HEK293 (cell line): ENCODE measurements around the gene PACRG.

Experiments
- CTCF ChIA-PET: fragments of 350-600 bp; formaldehyde crosslinking; extraction: SDS; loops from one replicate; lab custom pipeline; 2021; ENCODE audit warnings: antibody characterized with exemption; lab: Yijun Ruan, JAX
- POLR2A ChIA-PET: fragments of 300-600 bp; formaldehyde crosslinking; extraction: SDS; loops from one replicate; lab custom pipeline; 2020; ENCODE audit warnings: antibody characterized with exemption, inconsistent platforms; lab: Yijun Ruan, JAX
- H3K27ac ChIP-seq: fragments of 200-500 bp; sonication (Bioruptor generic); 2 replicates; pipeline ENCODE4 v1.5.1; 2014; ENCODE audit warnings: low read depth, low read length, control low read depth, inconsistent platforms; ENCODE audit errors: extremely low read depth
- H3K36me3 ChIP-seq, 2 experiments: fragments of 200-500 bp in 1 of 2; sonication (Bioruptor generic) in 1 of 2; 1 replicate in 1 of 2; 2 replicates in 1 of 2; pipeline ENCODE4 v1.5.1; 2014 to 2017; ENCODE audit warnings: inconsistent platforms in 2 of 2, low read length in 2 of 2; ENCODE audit not compliant: control insufficient read depth in 2 of 2, insufficient read depth in 1 of 2
- H3K4me1 ChIP-seq: fragments of 200-500 bp; sonication (Bioruptor generic); 2 replicates; pipeline ENCODE4 v1.5.1; 2014; ENCODE audit warnings: mild to moderate bottlenecking, low read length, inconsistent platforms; ENCODE audit not compliant: control insufficient read depth, insufficient read depth
- H3K4me3 ChIP-seq: 2 replicates; pipeline ENCODE4 v1.5.1; 2011; ENCODE audit warnings: low read depth, mild to moderate bottlenecking, control low read depth, low read length, moderate library complexity
- H3K9me3 ChIP-seq: fragments of 200-500 bp; sonication (Bioruptor generic); 2 replicates; pipeline ENCODE4 v1.5.1; 2014; ENCODE audit warnings: low read depth, low read length, inconsistent platforms; ENCODE audit not compliant: control insufficient read depth, insufficient read depth
- KLF1 ChIP-seq: fragments of 450-650 bp; formaldehyde crosslinking; IDR thresholded peaks from 2 replicates; pipeline ENCODE4 v1.5.1; 2016; ENCODE audit warnings: missing biosample characterization, missing genetic modification characterization
- KLF10 ChIP-seq: fragments of 450-650 bp; IDR thresholded peaks from 2 replicates; pipeline ENCODE4 v1.5.1; 2018; ENCODE audit warnings: missing biosample characterization, mild to moderate bottlenecking, missing genetic modification characterization
- MYNN ChIP-seq: fragments of 450-650 bp; formaldehyde crosslinking; IDR thresholded peaks from 2 replicates; pipeline ENCODE4 v1.5.1; 2016; ENCODE audit warnings: missing biosample characterization, missing genetic modification characterization, borderline replicate concordance
- OVOL3 ChIP-seq: fragments of 450-650 bp; formaldehyde crosslinking; IDR thresholded peaks from 2 replicates; pipeline ENCODE4 v1.5.1; 2016; ENCODE audit warnings: missing biosample characterization, missing genetic modification characterization
- SETDB1 ChIP-seq: IDR thresholded peaks from one replicate; pipeline ENCODE4 v1.6.1; 2017; ENCODE audit warnings: mild to moderate bottlenecking, low read length, moderate library complexity, mixed read lengths; ENCODE audit not compliant: insufficient read length
- ZEB2 ChIP-seq: fragments of 450-650 bp; formaldehyde crosslinking; IDR thresholded peaks from 2 replicates; pipeline ENCODE4 v1.5.1; 2016; ENCODE audit warnings: missing biosample characterization, missing genetic modification characterization
- ZIC2 ChIP-seq: fragments of 450-650 bp; formaldehyde crosslinking; IDR thresholded peaks from 2 replicates; pipeline ENCODE4 v1.5.1; 2016; ENCODE audit warnings: missing biosample characterization, missing genetic modification characterization
- ZNF114 ChIP-seq: fragments of 450-650 bp; formaldehyde crosslinking; IDR thresholded peaks from 2 replicates; pipeline ENCODE4 v1.5.0; 2017; ENCODE audit warnings: missing biosample characterization, missing genetic modification characterization
- ZNF138 ChIP-seq: fragments of 450-650 bp; formaldehyde crosslinking; IDR thresholded peaks from 2 replicates; pipeline ENCODE4 v1.5.1; 2016; ENCODE audit warnings: missing biosample characterization, missing genetic modification characterization, borderline replicate concordance
- ZNF239 ChIP-seq: fragments of 450-650 bp; formaldehyde crosslinking; IDR thresholded peaks from 2 replicates; pipeline ENCODE4 v1.5.1; 2016; ENCODE audit warnings: missing biosample characterization, missing genetic modification characterization
- ZNF274 ChIP-seq, 2 experiments: fragments of 200-500 bp in 1 of 2; fragments of 450-650 bp in 1 of 2; sonication (Bioruptor generic) in 1 of 2; formaldehyde crosslinking in 1 of 2; IDR thresholded peaks; 2 replicates each; pipeline versions ENCODE4 v1.5.1 to v1.6.1; 2014 to 2016; ENCODE audit warnings: borderline replicate concordance in 1 of 2, inconsistent platforms in 1 of 2, low read length in 1 of 2, missing biosample characterization in 1 of 2, missing genetic modification characterization in 1 of 2
- ZNF514 ChIP-seq: fragments of 450-650 bp; formaldehyde crosslinking; IDR thresholded peaks from 2 replicates; pipeline ENCODE4 v1.5.1; 2016; ENCODE audit warnings: missing biosample characterization, missing genetic modification characterization
- ZNF544 ChIP-seq: fragments of 450-650 bp; formaldehyde crosslinking; IDR thresholded peaks from 2 replicates; pipeline ENCODE4 v1.5.0; 2017; ENCODE audit warnings: missing biosample characterization, missing genetic modification characterization
- ZNF585B ChIP-seq: fragments of 450-650 bp; formaldehyde crosslinking; IDR thresholded peaks from 2 replicates; pipeline ENCODE4 v1.5.1; 2016; ENCODE audit warnings: missing biosample characterization, missing genetic modification characterization
- TF ChIP-seq, protein P1 (sequence below): fragments of 450-650 bp; formaldehyde crosslinking; IDR thresholded peaks from 2 replicates; pipeline ENCODE4 v1.5.1; 2016; ENCODE audit warnings: missing biosample characterization, missing genetic modification characterization
- TF ChIP-seq, protein P2 (sequence below): fragments of 450-650 bp; formaldehyde crosslinking; IDR thresholded peaks from 2 replicates; pipeline ENCODE4 v1.5.1; 2016; ENCODE audit warnings: missing biosample characterization, missing genetic modification characterization, borderline replicate concordance
- TF ChIP-seq, protein P3 (sequence below): fragments of 450-650 bp; formaldehyde crosslinking; IDR thresholded peaks from 2 replicates; pipeline ENCODE4 v1.5.1; 2016; ENCODE audit warnings: missing biosample characterization, missing genetic modification characterization
- TF ChIP-seq, protein P4 (sequence below): fragments of 450-650 bp; formaldehyde crosslinking; IDR thresholded peaks from 2 replicates; pipeline ENCODE4 v1.5.1; 2016; ENCODE audit warnings: missing biosample characterization, missing genetic modification characterization
- TF ChIP-seq, protein P5 (sequence below): fragments of 450-650 bp; formaldehyde crosslinking; IDR thresholded peaks from 2 replicates; pipeline ENCODE4 v1.5.1; 2016; ENCODE audit warnings: missing biosample characterization, missing genetic modification characterization

The PACRG gene

DNA sequence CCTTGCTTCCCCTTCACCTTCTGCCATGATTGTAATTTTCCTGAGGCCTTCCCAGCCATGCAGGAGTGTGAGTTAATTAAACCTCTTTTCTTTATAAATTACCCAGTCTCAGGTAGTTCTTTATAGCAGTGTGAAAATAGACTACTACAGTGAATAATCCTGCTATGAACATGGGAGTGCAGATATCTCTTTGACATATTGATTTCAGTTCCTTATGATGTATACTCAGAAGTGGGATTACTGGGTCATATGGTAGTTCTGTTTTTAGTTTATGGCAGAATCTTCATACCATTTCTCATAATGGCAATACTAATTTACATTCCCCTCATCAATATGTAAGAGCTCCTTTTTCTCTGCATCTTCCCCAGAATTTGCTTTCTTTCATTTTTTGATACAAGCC lies 26.0 kb downstream of the PACRG start:
- ChIA-PET POLR2A (no interaction called here), CTCF (interaction anchor here (0.8 kb wide), 1 partner anchor 1059 kb away, joined by 3 read pairs; no protein-coding TSS in a partner anchor)
- Histone ChIP-seq H3K27ac (no peak overlapping the region), H3K36me3 (no peaks in the 10 kb centered on the region), H3K4me3 (no peak overlapping the region), H3K9me3 (no peaks in the 10 kb centered on the region), H3K4me1 (no peaks in the 10 kb centered on the region)
- TF ChIP-seq ZEB2 (tag by site-specific recombination), result no peak
- TF ChIP-seq, protein P1, sequence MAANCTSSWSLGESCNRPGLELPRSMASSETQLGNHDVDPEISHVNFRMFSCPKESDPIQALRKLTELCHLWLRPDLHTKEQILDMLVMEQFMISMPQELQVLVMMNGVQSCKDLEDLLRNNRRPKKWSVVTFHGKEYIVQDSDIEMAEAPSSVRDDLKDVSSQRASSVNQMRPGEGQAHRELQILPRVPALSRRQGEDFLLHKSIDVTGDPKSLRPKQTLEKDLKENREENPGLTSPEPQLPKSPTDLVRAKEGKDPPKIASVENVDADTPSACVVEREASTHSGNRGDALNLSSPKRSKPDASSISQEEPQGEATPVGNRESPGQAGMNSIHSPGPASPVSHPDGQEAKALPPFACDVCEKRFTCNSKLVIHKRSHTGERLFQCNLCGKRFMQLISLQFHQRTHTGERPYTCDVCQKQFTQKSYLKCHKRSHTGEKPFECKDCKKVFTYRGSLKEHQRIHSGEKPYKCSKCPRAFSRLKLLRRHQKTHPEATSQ (tag by site-specific recombination), result no peak

DNA sequence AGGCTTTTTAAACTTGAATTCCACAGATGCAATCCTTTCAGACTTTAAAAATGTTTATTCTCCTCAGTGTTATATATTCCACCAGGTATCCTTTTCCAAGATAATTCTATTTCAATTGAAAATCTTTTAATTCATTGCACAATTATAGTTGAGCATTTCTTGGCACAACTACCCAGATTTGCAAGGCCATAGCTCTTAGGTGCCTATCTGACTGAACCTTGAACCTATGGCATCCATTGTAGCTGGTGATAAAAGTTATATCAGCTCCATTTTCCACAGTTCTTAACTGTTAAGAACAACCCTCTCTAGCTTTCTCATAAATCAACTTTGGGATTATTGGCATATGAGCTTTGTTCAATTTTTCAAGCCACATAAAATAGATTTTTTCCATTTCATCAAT lies 42.4 kb downstream of the PACRG start:
- no peak overlapping the region for H3K4me3 ChIP-seq
- no peak overlapping the region for H3K27ac ChIP-seq
- H3K36me3 ChIP-seq, result no peaks in the 10 kb centered on the region
- ChIA-PET CTCF (interaction anchor here (0.7 kb wide), 1 partner anchor 148 kb away, joined by 3 read pairs; no protein-coding TSS in a partner anchor), POLR2A (no interaction called here)
- no peaks in the 10 kb centered on the region for H3K9me3 ChIP-seq
- H3K4me1 ChIP-seq, result no peaks in the 10 kb centered on the region
- TF ChIP-seq ZNF239 (tag by site-specific recombination) (no peak), SETDB1 (no peak), ZNF514 (tag by site-specific recombination) (no peak), ZNF585B (tag by site-specific recombination) (no peak), KLF10 (tag by site-specific recombination) (no peak), ZNF544 (tag by site-specific recombination) (no peak), MYNN (tag by site-specific recombination) (no peak), ZNF114 (tag by site-specific recombination) (no peak), KLF1 (tag by site-specific recombination) (no peak), ZIC2 (tag by site-specific recombination) (no peak), ZNF138 (no peak), ZNF274 (IDR thresholded peaks at IDR 0.05; ENCODE audit: low read length) (no peak), ZNF274 (tag by site-specific recombination; IDR thresholded peaks at IDR 0.05; ENCODE audit: borderline replicate concordance) (no peak), OVOL3 (tag by site-specific recombination) (no peak)
- TF ChIP-seq, protein P2, sequence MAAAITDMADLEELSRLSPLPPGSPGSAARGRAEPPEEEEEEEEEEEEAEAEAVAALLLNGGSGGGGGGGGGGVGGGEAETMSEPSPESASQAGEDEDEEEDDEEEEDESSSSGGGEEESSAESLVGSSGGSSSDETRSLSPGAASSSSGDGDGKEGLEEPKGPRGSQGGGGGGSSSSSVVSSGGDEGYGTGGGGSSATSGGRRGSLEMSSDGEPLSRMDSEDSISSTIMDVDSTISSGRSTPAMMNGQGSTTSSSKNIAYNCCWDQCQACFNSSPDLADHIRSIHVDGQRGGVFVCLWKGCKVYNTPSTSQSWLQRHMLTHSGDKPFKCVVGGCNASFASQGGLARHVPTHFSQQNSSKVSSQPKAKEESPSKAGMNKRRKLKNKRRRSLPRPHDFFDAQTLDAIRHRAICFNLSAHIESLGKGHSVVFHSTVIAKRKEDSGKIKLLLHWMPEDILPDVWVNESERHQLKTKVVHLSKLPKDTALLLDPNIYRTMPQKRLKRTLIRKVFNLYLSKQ (tag by site-specific recombination), result no peak
- TF ChIP-seq, protein P3, sequence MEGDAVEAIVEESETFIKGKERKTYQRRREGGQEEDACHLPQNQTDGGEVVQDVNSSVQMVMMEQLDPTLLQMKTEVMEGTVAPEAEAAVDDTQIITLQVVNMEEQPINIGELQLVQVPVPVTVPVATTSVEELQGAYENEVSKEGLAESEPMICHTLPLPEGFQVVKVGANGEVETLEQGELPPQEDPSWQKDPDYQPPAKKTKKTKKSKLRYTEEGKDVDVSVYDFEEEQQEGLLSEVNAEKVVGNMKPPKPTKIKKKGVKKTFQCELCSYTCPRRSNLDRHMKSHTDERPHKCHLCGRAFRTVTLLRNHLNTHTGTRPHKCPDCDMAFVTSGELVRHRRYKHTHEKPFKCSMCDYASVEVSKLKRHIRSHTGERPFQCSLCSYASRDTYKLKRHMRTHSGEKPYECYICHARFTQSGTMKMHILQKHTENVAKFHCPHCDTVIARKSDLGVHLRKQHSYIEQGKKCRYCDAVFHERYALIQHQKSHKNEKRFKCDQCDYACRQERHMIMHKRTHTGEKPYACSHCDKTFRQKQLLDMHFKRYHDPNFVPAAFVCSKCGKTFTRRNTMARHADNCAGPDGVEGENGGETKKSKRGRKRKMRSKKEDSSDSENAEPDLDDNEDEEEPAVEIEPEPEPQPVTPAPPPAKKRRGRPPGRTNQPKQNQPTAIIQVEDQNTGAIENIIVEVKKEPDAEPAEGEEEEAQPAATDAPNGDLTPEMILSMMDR (tag by site-specific recombination), result no peak
- TF ChIP-seq, protein P4, sequence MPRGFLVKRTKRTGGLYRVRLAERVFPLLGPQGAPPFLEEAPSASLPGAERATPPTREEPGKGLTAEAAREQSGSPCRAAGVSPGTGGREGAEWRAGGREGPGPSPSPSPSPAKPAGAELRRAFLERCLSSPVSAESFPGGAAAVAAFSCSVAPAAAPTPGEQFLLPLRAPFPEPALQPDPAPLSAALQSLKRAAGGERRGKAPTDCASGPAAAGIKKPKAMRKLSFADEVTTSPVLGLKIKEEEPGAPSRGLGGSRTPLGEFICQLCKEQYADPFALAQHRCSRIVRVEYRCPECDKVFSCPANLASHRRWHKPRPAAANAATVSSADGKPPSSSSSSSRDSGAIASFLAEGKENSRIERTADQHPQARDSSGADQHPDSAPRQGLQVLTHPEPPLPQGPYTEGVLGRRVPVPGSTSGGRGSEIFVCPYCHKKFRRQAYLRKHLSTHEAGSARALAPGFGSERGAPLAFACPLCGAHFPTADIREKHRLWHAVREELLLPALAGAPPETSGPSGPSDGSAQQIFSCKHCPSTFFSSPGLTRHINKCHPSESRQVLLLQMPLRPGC (tag by site-specific recombination), result no peak
- TF ChIP-seq, protein P5, sequence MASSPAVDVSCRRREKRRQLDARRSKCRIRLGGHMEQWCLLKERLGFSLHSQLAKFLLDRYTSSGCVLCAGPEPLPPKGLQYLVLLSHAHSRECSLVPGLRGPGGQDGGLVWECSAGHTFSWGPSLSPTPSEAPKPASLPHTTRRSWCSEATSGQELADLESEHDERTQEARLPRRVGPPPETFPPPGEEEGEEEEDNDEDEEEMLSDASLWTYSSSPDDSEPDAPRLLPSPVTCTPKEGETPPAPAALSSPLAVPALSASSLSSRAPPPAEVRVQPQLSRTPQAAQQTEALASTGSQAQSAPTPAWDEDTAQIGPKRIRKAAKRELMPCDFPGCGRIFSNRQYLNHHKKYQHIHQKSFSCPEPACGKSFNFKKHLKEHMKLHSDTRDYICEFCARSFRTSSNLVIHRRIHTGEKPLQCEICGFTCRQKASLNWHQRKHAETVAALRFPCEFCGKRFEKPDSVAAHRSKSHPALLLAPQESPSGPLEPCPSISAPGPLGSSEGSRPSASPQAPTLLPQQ (tag by site-specific recombination), result no peak
